SU-DHL-6 (cell line): ENCODE results near the gene SRP68.

Experiments
- H2AFZ ChIP-seq: fragments of 200-600 bp; sonication (generic); 2 replicates; pipeline ENCODE4 v1.6.1; 2014; ENCODE audit warnings: low read depth, mild to moderate bottlenecking, moderate library complexity, mixed read lengths, antibody characterized with exemption, low read length; ENCODE audit not compliant: severe bottlenecking
- H3F3A ChIP-seq: fragments of 200-600 bp; shearing (Covaris generic); 2 replicates; pipeline ENCODE4 v1.6.0; 2016; ENCODE audit warnings: antibody characterized with exemption, mild to moderate bottlenecking; ENCODE audit not compliant: insufficient read depth
- H3K27ac ChIP-seq: fragments of 200-600 bp; sonication (generic); 2 replicates; pipeline ENCODE4 v1.5.1; 2016; ENCODE audit warnings: low read depth, mild to moderate bottlenecking, low read length, moderate library complexity, mixed read lengths
- H3K27me3 ChIP-seq: fragments of 200-600 bp; sonication (generic), shearing (Covaris generic); 2 replicates; pipeline ENCODE4 v1.6.0; 2014; ENCODE audit warnings: mild to moderate bottlenecking, low read length
- H3K36me3 ChIP-seq: fragments of 200-600 bp; sonication (generic); 2 replicates; pipeline ENCODE4 v1.6.1; 2014; ENCODE audit warnings: mild to moderate bottlenecking, low read length, mixed read lengths
- H3K4me2 ChIP-seq: fragments of 300-600, 200-600 bp; shearing (Covaris generic), sonication (generic); 2 replicates; pipeline ENCODE4 v1.6.0; 2014; ENCODE audit warnings: low read length, low read depth, mild to moderate bottlenecking; ENCODE audit not compliant: poor library complexity, severe bottlenecking
- H3K4me3 ChIP-seq: fragments of 200-600 bp; sonication (generic); 2 replicates; pipeline ENCODE4 v1.5.1; 2014; ENCODE audit warnings: antibody characterized with exemption, low read length, mild to moderate bottlenecking, mixed read lengths; ENCODE audit not compliant: insufficient read depth, poor library complexity, severe bottlenecking
- H3K79me2 ChIP-seq: fragments of 200-600 bp; sonication (generic); 2 replicates; pipeline ENCODE4 v1.6.1; 2014; ENCODE audit warnings: mild to moderate bottlenecking, low read length, moderate library complexity; ENCODE audit not compliant: insufficient read depth
- H3K9ac ChIP-seq: fragments of 200-600 bp; sonication (generic); 2 replicates; pipeline ENCODE4 v1.7.0; 2014; ENCODE audit warnings: mild to moderate bottlenecking, low read length
- H3K9me2 ChIP-seq: fragments of 200-600 bp; sonication (generic); replicated peaks from 2 replicates; pipeline ENCODE4 v1.6.1; 2014; ENCODE audit warnings: low read length; ENCODE audit not compliant: insufficient read depth
- H3K9me3 ChIP-seq: fragments of 200-600 bp; sonication (generic); 2 replicates; pipeline ENCODE4 v1.6.1; 2014; ENCODE audit warnings: low read length, mixed read lengths; ENCODE audit not compliant: insufficient read depth
- H4K20me1 ChIP-seq: fragments of 200-600 bp; sonication (generic); 2 replicates; pipeline ENCODE4 v1.6.1; 2014; ENCODE audit warnings: low read depth, mild to moderate bottlenecking, antibody characterized with exemption, low read length, moderate library complexity, mixed read lengths
- CTCF ChIP-seq: fragments of 200-600 bp; sonication (generic); IDR thresholded peaks from one replicate; pipeline ENCODE4 v1.5.1; 2017; ENCODE audit warnings: antibody characterized with exemption, mild to moderate bottlenecking, low read length, moderate library complexity; ENCODE audit not compliant: insufficient read depth, poor library complexity, severe bottlenecking
- EZH2phosphoT487 ChIP-seq: fragments of 200-600 bp; sonication (generic), shearing (Covaris generic); conservative IDR thresholded peaks from 2 replicates; pipeline ENCODE4 v1.6.1; 2018; ENCODE audit warnings: mild to moderate bottlenecking, antibody characterized with exemption, low read length, moderate library complexity, mixed read lengths

SRP68 gene

DNA sequence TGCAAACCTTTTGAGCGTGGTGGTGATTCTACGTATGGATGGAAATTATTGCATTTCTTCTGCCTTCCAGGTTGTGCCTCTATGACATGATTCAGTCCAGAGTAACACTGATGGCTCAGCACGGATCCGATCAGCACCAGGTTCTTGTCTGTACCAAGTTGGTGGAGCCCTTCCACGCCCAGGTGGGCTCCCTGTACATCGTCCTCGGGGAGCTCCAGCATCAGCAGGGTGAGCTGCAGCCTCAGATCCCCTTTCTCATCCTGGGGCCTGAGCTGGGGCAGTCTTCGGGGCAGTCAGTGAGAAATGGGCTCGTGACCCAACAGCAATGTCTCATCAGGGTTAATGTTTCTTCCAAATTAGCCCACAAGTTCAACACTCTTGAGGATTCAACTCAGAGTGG is 80.9 kb downstream of the SRP68 start:
- H3K27ac ChIP-seq: no peak overlapping the region

More for the DNA sequence above, 80.9 kb downstream of the SRP68 start:
- no peaks in the 10 kb centered on the region for H3K36me3 ChIP-seq
- H3K4me3 ChIP-seq: no peak overlapping the region
- no peak overlapping the region for H2AFZ ChIP-seq
- H3K4me2 ChIP-seq: no peak overlapping the region
- no peak for TF ChIP-seq CTCF
- no peak for TF ChIP-seq EZH2phosphoT487
- H3K27me3 ChIP-seq: no peaks in the 10 kb centered on the region
- no peaks in the 10 kb centered on the region for H3K79me2 ChIP-seq
- no peaks in the 10 kb centered on the region for H3F3A ChIP-seq
- H3K9ac ChIP-seq: no peak overlapping the region
- no peaks in the 10 kb centered on the region for H3K9me2 ChIP-seq
- H3K9me3 ChIP-seq: no peaks in the 10 kb centered on the region
- H4K20me1 ChIP-seq: no peaks in the 10 kb centered on the region
